IPS-20b (cell line): ENCODE measurements around the gene SSPN.

ENCODE experiments used
- H3K27ac ChIP-seq: one replicate; pipeline ENCODE4 v1.5.1; 2013; ENCODE audit warnings: low read length
- H3K27me3 ChIP-seq: 2 replicates; pipeline ENCODE4 v1.6.1; 2013; ENCODE audit warnings: mild to moderate bottlenecking, low read length, inconsistent platforms; ENCODE audit not compliant: insufficient read depth
- H3K36me3 ChIP-seq: 2 replicates; pipeline ENCODE4 v1.6.1; 2013; ENCODE audit warnings: low read depth, mild to moderate bottlenecking, inconsistent platforms, low read length, moderate library complexity; ENCODE audit not compliant: insufficient read depth
- H3K4me1 ChIP-seq: 2 replicates; pipeline ENCODE4 v1.6.1; 2013; ENCODE audit warnings: mild to moderate bottlenecking, control low read depth, inconsistent platforms, low read length, moderate library complexity; ENCODE audit not compliant: insufficient read depth
- H3K4me3 ChIP-seq: 2 replicates; pipeline ENCODE4 v1.5.1; 2013; ENCODE audit warnings: mild to moderate bottlenecking, low read length, inconsistent platforms
- H3K9ac ChIP-seq: 2 replicates; pipeline ENCODE4 v1.6.1; 2013; ENCODE audit warnings: low read depth, mild to moderate bottlenecking, inconsistent platforms, low read length, moderate library complexity
- H3K9me3 ChIP-seq: 2 replicates; pipeline ENCODE4 v1.6.1; 2013; ENCODE audit warnings: mild to moderate bottlenecking, low read depth, low read length, inconsistent platforms; ENCODE audit not compliant: insufficient read depth

SSPN gene

GRCh38 chr12:26195250-26195640 is at the start of gene SSPN:
SSPN (plus strand) TSS chr12:26195573; CDS start chr12:26195673, 100 bp downstream.
- no peaks in the 10 kb centered on the region for H3K9me3 ChIP-seq
- peaks cover 44% of the 10 kb centered on the region for H3K27me3 ChIP-seq
- peaks cover 6% of the 10 kb centered on the region for H3K4me1 ChIP-seq
- H3K36me3 ChIP-seq, result no peaks in the 10 kb centered on the region
- H3K27ac ChIP-seq, result no peak within 1 kb of the TSS
- peak within 1 kb of the TSS; percentile 85 for H3K9ac ChIP-seq
- peak within 1 kb of the TSS; percentile 84 for H3K4me3 ChIP-seq

DNA sequence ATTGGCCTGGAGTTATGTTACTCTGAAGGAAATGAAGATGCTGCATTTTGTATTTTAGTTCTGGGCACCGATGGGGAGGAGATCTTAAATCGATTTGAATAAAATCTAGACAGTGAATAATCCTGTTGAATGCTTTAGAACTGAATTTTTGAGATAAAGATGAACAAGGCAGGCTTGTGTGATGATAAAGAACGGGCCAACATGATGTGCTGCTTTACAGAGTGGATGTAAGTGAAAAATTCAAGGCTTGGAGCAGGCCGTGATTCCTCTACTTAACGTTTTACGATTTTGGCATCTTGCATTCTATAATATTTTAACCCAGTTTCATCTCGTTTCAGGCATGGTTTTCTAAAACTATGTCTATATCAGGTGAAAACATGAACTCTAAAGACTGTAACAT is 47.1 kb upstream of the SSPN start:
- no peaks in the 10 kb centered on the region for H3K9me3 ChIP-seq
- no peaks in the 10 kb centered on the region for H3K27me3 ChIP-seq
- peaks cover 6% of the 10 kb centered on the region; the same call in 1 of the 2 replicates for H3K4me1 ChIP-seq
- no peak overlapping the region for H3K9ac ChIP-seq
- H3K27ac ChIP-seq, result no peak overlapping the region
- H3K36me3 ChIP-seq, result no peaks in the 10 kb centered on the region
- H3K4me3 ChIP-seq, result no peak overlapping the region

DNA sequence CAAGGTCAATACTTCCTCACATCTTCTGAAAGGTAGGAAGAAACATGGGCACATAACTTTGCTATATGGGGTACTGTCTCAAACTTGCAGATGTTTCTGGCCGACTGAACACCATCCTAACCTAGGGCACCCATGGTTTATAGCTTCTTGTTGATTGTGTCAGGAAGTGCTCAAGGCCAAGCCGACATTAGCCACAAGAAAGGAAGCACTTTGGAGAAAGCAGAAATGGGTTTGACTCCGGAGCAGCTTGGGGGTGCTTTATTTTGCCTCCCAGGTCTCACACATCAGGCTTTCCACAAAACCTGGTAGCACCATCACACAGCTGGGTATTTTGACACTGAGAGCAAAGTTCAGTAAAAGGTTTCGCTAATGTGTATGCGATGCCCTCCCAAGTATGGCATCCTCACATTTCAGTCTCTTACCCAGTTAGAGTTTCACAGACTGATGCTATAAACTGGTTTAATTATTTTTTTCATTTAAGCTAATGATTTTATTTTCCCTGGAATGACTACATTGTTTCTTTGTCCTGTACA is 45.3 kb upstream of the SSPN start:
- H3K4me1 ChIP-seq, result peaks cover 6% of the 10 kb centered on the region; the same call in 1 of the 2 replicates
- H3K36me3 ChIP-seq, result no peaks in the 10 kb centered on the region
- no peaks in the 10 kb centered on the region for H3K27me3 ChIP-seq
- H3K9me3 ChIP-seq, result no peaks in the 10 kb centered on the region
- H3K4me3 ChIP-seq, result no peak overlapping the region
- no peak overlapping the region for H3K27ac ChIP-seq
- H3K9ac ChIP-seq, result no peak overlapping the region

GRCh38 chr12:26150736-26151450 is 44.5 kb upstream of the SSPN start:
- Histone ChIP-seq H3K9ac (no peak overlapping the region), H3K36me3 (no peaks in the 10 kb centered on the region), H3K27ac (no peak overlapping the region), H3K4me1 (peaks cover 6% of the 10 kb centered on the region; the same call in 1 of the 2 replicates), H3K27me3 (no peaks in the 10 kb centered on the region), H3K9me3 (no peaks in the 10 kb centered on the region), H3K4me3 (no peak overlapping the region)

DNA sequence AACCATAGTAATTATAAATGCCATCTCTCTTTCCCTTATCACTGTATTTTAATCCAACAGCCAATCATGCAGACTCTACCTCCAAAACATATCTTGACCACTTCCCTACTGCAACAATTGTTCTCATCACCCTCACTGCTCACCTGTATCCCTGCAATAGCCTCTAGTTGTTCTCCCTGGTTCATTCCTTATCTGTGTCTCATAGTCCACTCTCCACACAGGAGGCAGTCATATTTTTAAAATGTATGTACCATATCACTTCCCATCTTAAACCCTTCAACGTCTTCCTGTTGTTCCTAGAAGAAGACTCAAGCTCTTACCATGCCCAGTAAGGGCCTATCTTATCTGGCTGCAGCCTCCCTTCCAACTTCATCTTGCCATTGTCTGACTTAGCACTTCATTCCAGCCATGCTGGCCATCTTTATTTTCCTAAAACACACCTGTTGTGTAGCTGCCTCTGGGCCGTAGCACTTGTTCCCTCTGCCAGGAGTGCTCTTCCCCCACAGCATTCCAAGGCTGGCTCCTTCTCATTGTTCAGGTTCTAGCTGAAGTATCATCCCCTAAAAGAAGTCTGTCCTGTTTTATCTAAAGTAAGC is 42.8 kb upstream of the SSPN start:
- Histone ChIP-seq H3K27me3 (no peaks in the 10 kb centered on the region), H3K9ac (no peak overlapping the region), H3K4me1 (peaks cover 6% of the 10 kb centered on the region; the same call in 1 of the 2 replicates), H3K27ac (no peak overlapping the region), H3K9me3 (no peaks in the 10 kb centered on the region), H3K36me3 (no peaks in the 10 kb centered on the region), H3K4me3 (no peak overlapping the region)

GRCh38 chr12:26153421-26154154 is 41.8 kb upstream of the SSPN start:
- Histone ChIP-seq H3K9ac (no peak overlapping the region), H3K27me3 (no peaks in the 10 kb centered on the region), H3K4me1 (peaks cover 6% of the 10 kb centered on the region; the same call in 1 of the 2 replicates), H3K4me3 (no peak overlapping the region), H3K9me3 (no peaks in the 10 kb centered on the region), H3K27ac (no peak overlapping the region), H3K36me3 (no peaks in the 10 kb centered on the region)

DNA sequence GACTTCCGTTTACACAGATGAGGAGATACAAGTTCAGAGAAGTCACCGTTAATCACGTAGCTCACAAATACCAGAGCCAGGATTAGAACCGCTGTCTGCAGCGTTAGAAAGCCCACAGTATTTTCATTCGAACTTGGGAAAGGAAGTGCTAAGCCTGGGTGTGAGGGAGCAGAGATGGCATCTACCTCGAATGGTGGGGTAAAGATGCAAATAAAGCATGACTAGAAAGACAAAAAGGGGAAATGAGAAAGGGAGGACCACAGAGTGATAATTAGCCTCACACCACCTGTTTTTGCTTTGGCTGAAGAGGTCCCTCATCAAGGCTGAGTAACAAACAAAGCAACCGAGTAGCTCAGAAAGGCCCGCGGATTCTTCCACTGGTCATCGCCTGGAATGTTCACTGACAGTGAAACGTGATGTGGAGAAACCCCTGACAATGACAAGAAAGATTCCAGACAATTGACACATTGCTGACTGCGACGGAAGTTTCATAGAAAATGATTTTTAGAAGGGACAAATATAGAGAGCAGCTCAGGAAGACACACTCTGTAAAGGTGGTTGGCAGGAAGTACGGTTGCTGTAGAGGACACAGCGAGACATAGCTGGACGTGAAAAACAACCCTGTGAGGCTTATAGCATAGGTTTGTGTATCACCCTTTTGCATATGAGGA is 39.0 kb upstream of the SSPN start:
- Histone ChIP-seq H3K36me3 (no peaks in the 10 kb centered on the region), H3K27me3 (no peaks in the 10 kb centered on the region), H3K9me3 (no peaks in the 10 kb centered on the region), H3K4me1 (peaks cover 6% of the 10 kb centered on the region; the same call in 1 of the 2 replicates), H3K9ac (no peak overlapping the region), H3K27ac (no peak overlapping the region), H3K4me3 (no peak overlapping the region)

GRCh38 chr12:26157001-26157400 is 38.4 kb upstream of the SSPN start:
- Histone ChIP-seq H3K9ac (no peak overlapping the region), H3K9me3 (no peaks in the 10 kb centered on the region), H3K27me3 (no peaks in the 10 kb centered on the region), H3K36me3 (no peaks in the 10 kb centered on the region), H3K27ac (no peak overlapping the region), H3K4me1 (peaks cover under 1% of the 10 kb centered on the region; the same call in 1 of the 2 replicates), H3K4me3 (no peak overlapping the region)

DNA sequence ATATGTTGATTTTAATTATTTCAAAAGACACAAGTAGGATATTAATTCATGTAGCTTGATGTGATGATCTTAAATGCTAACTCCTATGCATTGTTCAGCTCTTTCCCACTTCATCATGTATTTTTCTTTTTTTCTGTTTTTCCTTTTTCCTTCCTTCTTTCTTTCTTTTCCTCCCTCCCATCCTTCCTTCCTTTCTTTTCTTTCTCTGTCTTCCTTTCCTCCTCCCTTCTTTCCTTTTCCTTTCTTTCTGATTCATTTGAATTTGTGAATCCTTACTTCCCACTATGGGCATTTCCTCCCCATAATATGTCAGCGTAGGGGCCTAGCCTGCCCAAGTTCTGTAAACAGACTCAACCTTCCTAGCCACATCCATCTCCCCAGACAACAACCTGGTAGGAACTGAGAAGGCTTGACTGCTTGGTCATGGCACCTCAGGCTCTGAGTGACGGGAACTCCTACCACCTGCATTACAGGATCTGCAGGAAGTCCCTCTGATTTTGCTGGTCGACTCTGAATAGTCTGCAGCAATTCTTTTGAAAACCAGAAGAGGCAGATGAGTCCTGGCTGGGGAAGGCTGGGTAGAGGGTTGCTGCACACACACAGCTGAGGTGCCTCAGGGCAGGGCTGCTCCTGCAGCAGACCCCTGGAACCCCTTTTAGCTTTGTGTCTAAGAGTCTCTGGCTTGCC is 37.2 kb upstream of the SSPN start:
- H3K4me3 ChIP-seq, result no peak overlapping the region
- no peaks in the 10 kb centered on the region for H3K4me1 ChIP-seq
- no peaks in the 10 kb centered on the region for H3K9me3 ChIP-seq
- no peaks in the 10 kb centered on the region for H3K36me3 ChIP-seq
- no peaks in the 10 kb centered on the region for H3K27me3 ChIP-seq
- no peak overlapping the region for H3K9ac ChIP-seq
- H3K27ac ChIP-seq, result no peak overlapping the region

- Histone ChIP-seq H3K27me3 (no peaks in the 10 kb centered on the region), H3K27ac (no peak overlapping the region), H3K9ac (no peak overlapping the region), H3K9me3 (no peaks in the 10 kb centered on the region), H3K4me3 (no peak overlapping the region), H3K4me1 (no peaks in the 10 kb centered on the region), H3K36me3 (no peaks in the 10 kb centered on the region)
Observed at GRCh38 chr12:26162174-26162573, 33.2 kb upstream of the SSPN start.

- Histone ChIP-seq H3K27me3 (no peaks in the 10 kb centered on the region), H3K4me1 (no peaks in the 10 kb centered on the region), H3K4me3 (no peak overlapping the region), H3K36me3 (no peaks in the 10 kb centered on the region), H3K9me3 (no peaks in the 10 kb centered on the region), H3K27ac (no peak overlapping the region), H3K9ac (no peak overlapping the region)
Observed at GRCh38 chr12:26162905-26163304, 32.5 kb upstream of the SSPN start.
